Prostate gland (tissue), 2 donors: ENCODE data around the gene RPS28. TPM values are rescaled to one million over a fixed set of nuclear protein-coding genes. Genes with fewer than 3 reads are reported as not detected.

ENCODE experiments used
- DNase-seq: peaks from one replicate; pipeline ENCODE4 v3.0.0-alpha.2; 2019; ENCODE audit warnings: low spot score
- H3K27ac ChIP-seq, 2 donors: fragments of 200-600 bp; sonication (generic); 2 replicates each; pipeline ENCODE4 v1.5.1; 2017 to 2019
- H3K27me3 ChIP-seq: fragments of 200-600 bp; sonication (generic); replicated peaks from 2 replicates; pipeline ENCODE4 v1.5.1; 2019; ENCODE audit not compliant: insufficient read depth
- H3K36me3 ChIP-seq, 2 donors: fragments of 200-600 bp; sonication (generic); 1 replicate in 1 of 2; 2 replicates in 1 of 2; pipeline versions ENCODE4 v1.5.1 to v1.8.1; 2017 to 2019
- H3K4me1 ChIP-seq: fragments of 200-600 bp; sonication (generic); replicated peaks from 2 replicates; pipeline ENCODE4 v1.5.1; 2019
- H3K4me3 ChIP-seq, 2 donors: fragments of 200-600 bp; sonication (generic); 2 replicates each; pipeline ENCODE4 v1.5.1; 2017 to 2019
- H3K9me3 ChIP-seq: fragments of 200-600 bp; sonication (generic); 2 replicates; pipeline ENCODE4 v1.5.1; 2017
- CTCF ChIP-seq, 4 experiments: fragments of 200-600 bp in 2 of 4; fragments of 450-650 bp in 2 of 4; sonication (generic) in 2 of 4; IDR thresholded peaks; 1 replicate in 3 of 4; 2 replicates in 1 of 4; pipeline ENCODE4 v1.5.1; 2016 to 2019; ENCODE audit warnings: antibody characterized with exemption in 4 of 4, mild to moderate bottlenecking in 2 of 4, moderate library complexity in 2 of 4
- POLR2A ChIP-seq: fragments of 450-650 bp; IDR thresholded peaks from one replicate; pipeline ENCODE4 v1.6.1; 2016; ENCODE audit warnings: antibody characterized with exemption, mild to moderate bottlenecking
- POLR2AphosphoS5 ChIP-seq: sonication (generic); formaldehyde crosslinking; IDR thresholded peaks from one replicate; pipeline ENCODE4 v1.6.1; 2017; ENCODE audit warnings: antibody characterized with exemption
- WGBS: methylation state at CpG from one replicate; pipeline ENCODE4 v1.1.5; 2018; 5-methylcytosine and 5-hydroxymethylcytosine counted together
- intact Hi-C: fragments of 100-400 bp; cut with DNase I; formaldehyde crosslinking; loops from one replicate; pipeline ENCODE4 v1.14.2; 2022
- total RNA-seq, 2 donors: library from RNA; depleted of rRNA; stranded (reverse); fragments of >200 nt; gene quantifications; one replicate each; pipeline ENCODE4 v1.1.0, GENCODE V29; 2016

The RPS28 gene
- total RNA-seq, 2 donors from 2014 or later: 488 to 498 TPM

- intact Hi-C loops: loop anchor here (5.0 kb wide), 1 partner anchor 48 kb away; no protein-coding TSS in a partner anchor
- H3K9me3 ChIP-seq: no peaks in the 10 kb centered on the region
- peak; percentile 3 for DNase-seq
- WGBS: 79% methylated on average over 33 of the region's 33 CpGs
- H3K4me1 ChIP-seq: peaks cover 5% of the 10 kb centered on the region
- no peak overlapping the region for H3K27ac ChIP-seq
- TF ChIP-seq POLR2AphosphoS5 (no peak), CTCF (IDR thresholded peaks at IDR 0.05) (no peak), POLR2A (no peak)
- no peaks in the 10 kb centered on the region for H3K27me3 ChIP-seq
- no peaks in the 10 kb centered on the region for H3K36me3 ChIP-seq
- H3K4me3 ChIP-seq: no peak overlapping the region
Measured at GRCh38 chr19:8304841-8305621, 16.3 kb upstream of the RPS28 start.

GRCh38 chr19:8305798-8306197 is 15.5 kb upstream of the RPS28 start:
- Histone ChIP-seq H3K9me3 (no peaks in the 10 kb centered on the region), H3K4me1 (peaks cover 5% of the 10 kb centered on the region), H3K4me3 (no peak overlapping the region), H3K36me3 (no peaks in the 10 kb centered on the region), H3K27me3 (no peaks in the 10 kb centered on the region), H3K27ac (no peak overlapping the region)
- intact Hi-C loops: loop anchor here (5.0 kb wide), 1 partner anchor 48 kb away; no protein-coding TSS in a partner anchor
- no peak for DNase-seq
- 72% methylated on average over 4 of the region's 4 CpGs for whole genome bisulfite sequencing
- TF ChIP-seq CTCF (IDR thresholded peaks at IDR 0.05) (no peak), POLR2A (no peak), POLR2AphosphoS5 (no peak)

GRCh38 chr19:8306235-8307054 is 14.9 kb upstream of the RPS28 start:
- intact Hi-C loops: loop anchor here (5.0 kb wide), 1 partner anchor 49 kb away; no protein-coding TSS in a partner anchor
- H3K27me3 ChIP-seq: no peaks in the 10 kb centered on the region
- peak overlapping the region in 1 of 2 donors; percentile 27 for H3K27ac ChIP-seq
- peaks cover 6% of the 10 kb centered on the region for H3K4me1 ChIP-seq
- no peaks in the 10 kb centered on the region for H3K36me3 ChIP-seq
- 73% methylated on average over 16 of the region's 17 CpGs for WGBS
- TF ChIP-seq CTCF (IDR thresholded peaks at IDR 0.05): no peak
- TF ChIP-seq POLR2A: no peak
- no peak for TF ChIP-seq POLR2AphosphoS5
- H3K9me3 ChIP-seq: no peaks in the 10 kb centered on the region
- peak; percentile 3 for DNase-seq
- no peak overlapping the region for H3K4me3 ChIP-seq

GRCh38 chr19:8307400-8307964 is 13.8 kb upstream of the RPS28 start:
- H3K9me3 ChIP-seq: no peaks in the 10 kb centered on the region
- DNase-seq: no peak
- WGBS: 23% methylated on average over 24 of the region's 24 CpGs
- intact Hi-C loops: loop anchor here (5.0 kb wide), 1 partner anchor 50 kb away; no protein-coding TSS in a partner anchor
- H3K27ac ChIP-seq: peak overlapping the region; percentile 1 to 66
- H3K36me3 ChIP-seq: no peaks in the 10 kb centered on the region
- no peaks in the 10 kb centered on the region for H3K27me3 ChIP-seq
- H3K4me3 ChIP-seq: peak overlapping the region; percentile 50 to 60
- peaks cover 12% of the 10 kb centered on the region for H3K4me1 ChIP-seq
- TF ChIP-seq POLR2AphosphoS5: no peak
